DMS114 treated with DMSO at 0.1 percent for 48 hours (cell line): ENCODE results near the gene CCNQ.
"Not testable (repeated sequence)": the region's sequence is repeated elsewhere in the genome, so short reads cannot be mapped to it uniquely, and the experiment has no call there.

Source experiments
- DNase-seq: peaks from one replicate; lab custom pipeline; 2025; ENCODE audit not compliant: unreplicated experiment; lab: John Stamatoyannopoulos, UW

The CCNQ gene

GRCh38 chrX:153623310-153624029, 24.5 kb upstream of the CCNQ start:
- no peak for DNase-seq

GRCh38 chrX:153622661-153623309, 23.8 kb upstream of the CCNQ start:
- DNase-seq, result no peak

GRCh38 chrX:153621949-153622598, 23.1 kb upstream of the CCNQ start:
- DNase-seq, result no peak

- no peak for DNase-seq
These were observed 21.6 kb upstream of the CCNQ start for GRCh38 chrX:153620576-153620975.

- DNase-seq, result no peak
These were observed 15.9 kb upstream of the CCNQ start for GRCh38 chrX:153614818-153615217.

GRCh38 chrX:153612413-153612812, 13.5 kb upstream of the CCNQ start:
- no peak for DNase-seq

- DNase-seq, result no peak
These were observed 12.6 kb upstream of the CCNQ start for GRCh38 chrX:153611298-153612095.

- no peak for DNase-seq
These were observed 11.9 kb upstream of the CCNQ start for GRCh38 chrX:153610836-153611213.

GRCh38 chrX:153609917-153610835, 11.2 kb upstream of the CCNQ start:
- DNase-seq, result peak; percentile 37

GRCh38 chrX:153608806-153609205, 9.9 kb upstream of the CCNQ start:
- no peak for DNase-seq

GRCh38 chrX:153608376-153608775, 9.4 kb upstream of the CCNQ start:
- DNase-seq, result no peak

- no peak for DNase-seq
These were observed 7.6 kb upstream of the CCNQ start for GRCh38 chrX:153606503-153606902.

GRCh38 chrX:153604666-153605380, 5.9 kb upstream of the CCNQ start:
- DNase-seq, result not testable (repeated sequence)

GRCh38 chrX:153603131-153603656, 4.3 kb upstream of the CCNQ start:
- no peak for DNase-seq

- DNase-seq, result no peak
These were observed 3.7 kb upstream of the CCNQ start for GRCh38 chrX:153602601-153603000.

GRCh38 chrX:153601511-153602110, 2.7 kb upstream of the CCNQ start:
- no peak for DNase-seq

- DNase-seq, result no peak
These were observed 2.0 kb upstream of the CCNQ start for GRCh38 chrX:153600921-153601320.

GRCh38 chrX:153600032-153600373, 1.1 kb upstream of the CCNQ start:
- no peak for DNase-seq
